HG03439 (cell line): ENCODE data around the gene PGBD2.
"Not testable (repeated sequence)": the region's sequence is repeated elsewhere in the genome, so short reads cannot be mapped to it uniquely, and the experiment has no call there.

Experiments used
- ATAC-seq: cut with Tn5 transposase; IDR thresholded peaks from one replicate; pipeline ENCODE4 v1.9.1; 2021; ENCODE audit warnings: mild to moderate bottlenecking, moderate library complexity; ENCODE audit not compliant: unreplicated experiment

The PGBD2 gene

DNA sequence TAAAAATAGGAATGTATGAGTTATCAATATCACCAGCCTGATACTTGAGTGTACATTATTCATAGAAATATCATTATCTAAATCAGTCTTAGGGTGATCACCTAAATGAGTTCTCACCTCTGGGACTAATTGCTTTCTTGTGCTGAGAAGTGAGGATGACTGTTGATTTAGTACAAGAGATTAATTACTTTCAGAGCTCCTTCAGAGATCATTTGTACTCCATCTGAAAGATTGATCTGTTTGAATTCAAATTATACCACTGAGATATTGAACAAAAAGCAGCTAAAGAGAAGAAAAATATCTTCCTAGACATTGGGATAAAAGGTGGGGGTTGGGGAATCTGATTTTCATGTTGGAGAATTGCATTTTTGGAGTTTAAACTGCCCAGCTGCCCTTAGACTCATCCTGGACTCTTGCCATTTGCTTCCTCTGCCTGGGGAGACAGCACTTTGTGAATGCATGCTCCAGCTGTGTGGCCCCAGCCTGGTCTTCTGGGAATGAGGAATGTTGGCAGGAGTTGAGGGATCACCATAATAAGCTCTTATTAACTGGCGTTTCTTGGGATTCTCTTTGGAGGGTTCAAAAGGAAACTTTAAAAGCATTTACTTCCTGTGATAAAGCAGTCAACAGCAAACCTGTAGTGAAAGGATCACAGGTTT is 19.7 kb upstream of the PGBD2 start:
- no peak for ATAC-seq

DNA sequence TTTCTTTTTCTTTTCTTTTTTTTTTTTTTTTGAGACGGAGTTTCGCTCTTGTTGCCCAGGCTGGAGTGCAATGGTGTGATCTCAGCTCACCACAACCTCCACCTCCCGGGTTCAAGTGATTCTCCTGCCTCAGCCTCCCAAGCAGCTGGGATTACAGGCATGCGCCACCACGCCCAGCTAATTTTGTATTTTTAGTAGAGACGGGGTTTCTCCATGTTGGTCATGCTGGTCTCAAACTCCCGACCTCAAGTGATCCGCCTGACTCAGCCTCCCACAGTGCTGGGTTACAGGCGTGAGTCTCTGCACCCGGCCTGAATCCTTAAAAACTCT is 16.2 kb upstream of the PGBD2 start:
- ATAC-seq, result not testable (repeated sequence)

DNA sequence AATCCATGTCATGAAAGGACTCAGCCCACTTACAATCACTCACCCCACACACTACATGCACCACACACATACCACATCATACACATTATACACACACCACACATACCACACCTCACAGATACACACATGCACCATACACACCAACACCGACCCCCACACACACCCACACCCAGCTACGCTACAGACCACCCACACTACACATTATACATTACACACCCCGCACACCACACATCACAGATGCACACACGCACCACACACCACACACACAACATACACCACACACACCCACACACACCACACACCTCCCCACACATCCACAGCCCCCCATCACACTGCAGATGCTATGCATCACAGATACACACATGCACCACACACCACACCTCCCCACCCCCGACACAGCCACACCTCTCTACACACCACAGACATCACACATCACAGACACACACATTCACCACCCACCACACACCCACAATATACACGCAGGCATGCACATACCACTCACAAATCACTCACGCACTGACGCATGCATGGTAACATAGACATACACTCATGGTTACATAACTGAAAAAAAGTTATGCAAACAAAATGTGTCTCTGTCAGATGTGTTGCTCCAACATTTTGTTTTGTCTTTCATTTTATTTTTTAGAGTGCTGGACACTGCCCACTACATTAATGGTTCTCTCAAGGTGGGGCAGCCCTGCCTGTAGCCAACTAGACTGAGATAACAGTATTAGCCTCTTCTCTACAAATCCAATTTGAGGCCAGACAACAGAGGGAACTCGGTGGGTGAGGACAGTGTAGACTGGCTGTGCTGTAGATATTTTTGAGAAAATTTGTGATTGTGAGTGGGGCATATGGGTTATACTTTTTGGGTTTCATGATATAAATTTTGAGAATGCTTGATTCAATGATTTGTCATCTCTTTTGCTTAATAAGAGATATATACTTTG is 15.2 kb upstream of the PGBD2 start:
- ATAC-seq, result no peak

DNA sequence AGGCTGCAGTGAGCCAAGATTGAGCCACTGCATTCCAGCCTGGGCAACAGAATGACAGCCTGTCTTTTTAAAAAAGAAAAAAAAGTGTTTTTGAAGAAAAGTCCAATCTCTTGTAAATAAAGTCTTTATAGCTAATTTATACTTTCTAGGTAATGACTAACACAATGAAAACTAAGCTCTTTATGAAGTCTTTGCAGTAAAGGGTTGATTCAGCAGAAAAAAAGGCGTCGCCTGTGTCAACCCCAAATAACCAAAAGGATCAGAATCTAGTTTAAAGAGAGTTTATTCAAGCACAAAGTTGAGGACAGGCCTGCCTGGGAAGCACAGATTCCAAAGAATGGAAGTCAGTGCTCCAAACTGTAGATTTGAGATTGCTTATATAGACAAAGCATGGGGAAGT is 14.3 kb upstream of the PGBD2 start:
- no peak for ATAC-seq

DNA sequence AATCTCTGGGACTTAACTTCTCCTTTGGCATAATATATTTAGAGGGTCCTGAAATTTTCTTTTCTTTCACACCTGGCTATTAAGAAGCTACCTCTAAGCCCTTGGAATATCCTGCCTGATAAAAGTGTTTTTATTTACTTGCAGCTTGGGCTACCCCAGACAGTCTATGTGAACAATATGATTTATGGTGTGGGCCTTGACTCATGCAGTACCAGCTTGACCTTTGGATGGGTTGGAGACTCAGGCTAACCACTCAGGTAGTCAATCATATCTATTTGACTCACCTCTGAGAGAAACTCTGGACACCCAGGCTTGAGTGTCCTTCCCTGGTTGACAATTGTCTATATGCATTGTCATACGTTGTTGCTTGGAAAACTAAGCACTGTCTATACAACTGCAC is 13.4 kb upstream of the PGBD2 start:
- ATAC-seq, result no peak

DNA sequence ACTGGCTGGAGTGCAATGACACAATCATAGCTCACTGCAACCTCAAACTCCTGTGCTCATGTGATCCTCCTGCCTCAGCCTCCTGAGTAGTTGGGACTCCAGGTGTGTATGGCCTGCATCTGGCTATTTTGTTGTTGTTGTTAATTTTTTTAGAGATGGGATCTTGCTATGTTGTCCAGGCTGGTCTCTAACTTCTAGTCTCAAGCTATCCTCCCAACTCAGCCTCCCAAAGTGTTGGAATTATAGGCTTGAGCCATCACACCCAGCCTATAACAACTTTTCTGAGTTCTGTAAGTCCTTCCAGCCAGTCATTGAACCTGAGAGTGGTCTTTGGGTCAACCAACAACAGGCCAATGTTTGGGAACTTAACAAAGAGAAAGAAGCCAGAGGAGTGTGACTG is 11.2 kb upstream of the PGBD2 start:
- ATAC-seq, result no peak

DNA sequence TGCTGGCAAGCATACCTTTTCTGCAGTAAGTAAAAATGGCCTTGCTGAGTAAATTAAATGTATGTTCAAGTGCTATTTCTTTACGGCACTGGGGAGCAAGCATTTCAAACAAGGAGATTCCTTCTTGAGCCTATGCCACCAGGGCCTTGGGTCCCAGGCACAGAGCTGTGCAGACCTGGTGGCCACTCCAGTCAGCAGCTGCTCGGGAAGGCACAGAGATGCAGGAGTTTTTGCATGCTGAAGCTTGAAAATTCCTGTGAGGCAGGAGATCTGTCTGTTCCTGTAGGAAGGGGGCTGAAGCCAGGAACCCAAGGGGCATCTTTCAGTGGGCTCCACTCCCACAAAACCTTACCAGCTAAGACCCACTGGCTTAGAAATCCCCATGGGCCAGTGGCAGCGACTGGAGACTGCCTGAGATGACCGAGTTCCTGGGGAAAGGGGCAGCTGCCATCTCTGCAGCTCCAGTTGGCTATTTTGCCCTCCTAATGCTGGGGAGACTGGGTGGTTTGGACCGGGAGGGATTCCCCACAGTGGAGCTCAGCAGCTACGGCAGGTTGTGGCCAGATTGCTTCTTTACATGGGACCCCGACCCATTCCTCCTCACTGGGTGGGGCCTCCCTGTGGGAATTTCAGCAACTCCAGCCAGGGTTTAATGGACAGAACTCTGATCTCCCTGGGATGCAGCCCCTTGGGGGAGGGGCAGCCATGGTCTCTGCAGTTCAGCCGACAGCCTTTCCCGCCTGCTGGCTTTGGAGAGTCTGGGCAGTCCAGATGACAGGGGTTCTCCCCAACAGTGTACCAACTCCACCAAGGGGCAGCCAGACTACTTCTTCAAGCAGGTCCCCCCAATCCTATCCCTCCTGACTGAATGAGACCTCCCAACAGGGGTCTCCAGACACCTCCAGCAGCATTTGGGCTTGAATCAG is 8.4 kb upstream of the PGBD2 start:
- no peak for ATAC-seq

DNA sequence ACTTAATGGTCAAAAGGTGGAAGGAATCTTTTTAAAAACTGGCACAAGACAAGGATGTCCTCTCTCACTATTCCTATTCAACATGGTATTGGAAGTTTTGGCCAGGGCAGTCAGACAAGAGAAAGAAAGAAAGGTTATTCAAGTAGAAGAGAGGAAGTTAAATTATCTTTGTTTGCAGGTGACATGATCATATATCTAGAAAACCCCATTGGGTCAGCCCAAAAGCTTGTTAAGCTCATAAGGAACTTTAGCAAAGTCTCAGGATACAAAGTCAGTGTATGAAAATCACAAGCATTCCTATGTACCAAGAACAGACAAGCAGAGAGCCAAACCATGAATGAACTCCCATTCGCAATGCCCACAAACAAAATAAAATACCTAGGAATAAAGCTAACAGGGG is 5.4 kb upstream of the PGBD2 start:
- ATAC-seq, result no peak

DNA sequence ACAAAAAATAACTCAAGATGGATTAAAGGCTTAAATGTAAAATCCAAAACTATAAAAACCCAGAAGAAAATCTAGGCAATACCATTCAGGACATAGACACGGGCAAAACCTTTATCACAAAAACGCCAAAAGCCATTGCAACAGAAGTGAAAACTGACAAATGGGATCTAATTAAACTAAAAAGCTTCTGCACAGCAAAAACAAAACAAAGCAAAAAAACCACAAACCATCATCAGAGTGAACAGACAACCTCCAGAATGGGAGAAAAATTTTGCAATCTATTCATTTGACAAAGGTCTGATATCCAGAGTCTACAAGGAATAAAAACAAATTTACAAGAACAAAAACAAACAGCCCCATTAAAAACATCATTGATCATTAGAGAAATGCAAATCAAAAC is 4.5 kb upstream of the PGBD2 start:
- no peak for ATAC-seq

DNA sequence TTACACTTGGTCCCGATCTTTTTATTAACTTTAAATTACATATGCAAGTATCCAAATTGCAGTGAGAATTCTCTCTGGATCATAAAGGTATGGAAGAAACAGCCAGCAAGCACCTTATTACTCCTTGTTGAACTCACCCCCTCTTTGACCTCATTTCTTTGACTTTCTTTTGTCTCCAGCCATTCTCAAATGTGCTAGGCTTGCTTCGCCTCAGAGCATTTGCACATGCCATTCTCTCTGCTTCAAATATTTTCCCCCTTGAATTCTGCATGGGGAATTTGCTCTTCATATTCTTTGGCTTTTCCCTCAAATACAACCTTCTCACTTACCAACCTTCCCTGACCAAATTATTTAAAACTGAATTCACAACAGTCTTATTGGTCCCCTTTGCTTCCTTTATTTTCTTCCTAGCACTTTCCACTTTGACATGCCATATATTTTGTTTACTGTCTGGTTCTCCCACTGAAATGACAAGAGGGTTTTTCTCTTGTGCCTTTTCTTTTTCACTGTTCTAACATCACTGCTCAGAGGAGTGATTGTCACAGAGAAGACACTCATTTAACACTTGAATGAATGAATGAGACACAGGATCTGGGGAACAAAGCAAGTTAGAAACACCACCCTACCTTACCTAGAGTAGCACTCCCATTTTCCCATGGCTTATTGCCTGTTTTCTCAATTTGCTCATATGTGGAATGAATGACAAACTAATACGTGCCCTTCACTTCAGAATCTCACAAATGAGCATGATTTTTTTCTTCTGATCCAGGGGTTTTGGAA is 1.4 kb upstream of the PGBD2 start:
- ATAC-seq, result no peak

DNA sequence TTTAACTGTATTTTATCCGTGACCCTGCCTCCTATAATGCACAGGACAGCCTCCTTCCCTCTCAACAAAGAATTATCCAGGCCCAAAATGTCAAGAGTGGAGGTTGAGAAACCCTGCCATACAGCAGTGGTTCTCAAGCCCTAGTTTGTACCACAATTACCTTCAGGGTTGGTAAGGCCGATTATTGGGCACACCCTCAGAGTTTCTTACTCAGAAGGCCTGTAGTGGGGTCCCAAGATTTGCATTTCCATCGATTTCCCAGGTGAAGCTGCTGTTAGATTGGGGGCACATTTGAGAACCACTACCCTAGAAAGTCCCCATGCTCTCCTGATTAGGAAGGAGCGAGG is 400 bp upstream of the PGBD2 start:
- ATAC-seq, result peak; percentile 8

DNA sequence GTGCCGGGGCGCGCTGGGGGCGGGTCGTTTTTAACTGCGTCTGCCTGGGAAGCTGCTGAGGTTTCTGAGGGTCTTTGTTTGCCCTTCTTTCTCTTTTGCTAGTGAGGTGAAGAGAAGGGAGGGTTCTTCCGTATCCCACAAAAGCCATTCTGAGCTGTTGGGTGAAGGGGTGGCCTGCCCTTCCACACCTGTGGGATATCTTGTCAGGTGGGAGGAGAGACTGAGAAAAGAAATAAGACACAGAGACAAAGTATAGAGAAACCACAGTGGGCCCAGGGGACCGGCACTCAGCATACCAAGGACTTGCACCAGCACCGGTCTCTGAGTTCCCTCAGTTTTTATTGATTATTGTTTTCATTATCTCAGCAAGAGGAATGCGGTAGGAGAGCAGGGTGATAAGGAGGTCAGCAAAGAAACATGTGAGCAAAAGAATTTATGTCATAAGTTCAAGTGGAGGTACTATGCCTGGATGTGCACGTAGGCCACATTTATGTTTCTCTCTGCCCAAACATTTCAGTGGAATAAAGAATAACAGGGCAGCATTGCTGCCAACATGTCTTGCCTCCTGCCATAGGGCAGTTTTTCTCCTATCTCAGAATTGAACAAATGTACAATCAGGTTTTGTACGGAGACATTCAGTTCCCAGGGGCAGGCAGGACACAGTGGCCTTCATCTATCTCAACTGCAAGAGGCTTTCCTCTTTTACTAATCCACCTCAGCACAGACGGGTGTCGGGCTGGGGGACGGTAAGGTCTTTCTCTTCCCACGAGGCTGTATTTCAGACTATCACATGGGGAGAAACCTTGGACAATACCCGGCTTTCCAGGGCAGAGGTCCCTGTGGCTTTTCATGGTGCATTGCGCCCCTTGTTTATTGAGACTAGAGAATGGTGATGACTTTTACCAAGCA is 972 bp downstream of the PGBD2 start:
- ATAC-seq, result peak; percentile 22

DNA sequence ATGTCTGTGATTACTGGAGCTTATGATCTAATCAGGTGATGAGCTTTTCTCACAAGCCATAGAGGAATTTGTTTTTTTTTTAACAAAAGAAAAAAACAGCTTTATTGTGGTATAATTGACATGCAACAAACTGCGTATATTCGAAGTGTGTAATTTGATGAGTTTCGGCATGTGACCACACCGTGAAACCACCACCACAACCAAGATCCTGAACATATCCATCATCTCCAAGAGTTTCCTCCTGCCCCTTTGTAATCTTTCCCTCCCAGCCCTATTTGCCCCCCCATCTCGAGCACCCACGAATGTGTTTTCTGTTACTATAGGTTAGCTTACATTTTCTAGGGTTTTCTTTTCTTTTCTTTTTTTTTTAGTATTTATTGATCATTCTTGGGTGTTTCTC is 4.7 kb downstream of the PGBD2 start:
- ATAC-seq, result no peak

DNA sequence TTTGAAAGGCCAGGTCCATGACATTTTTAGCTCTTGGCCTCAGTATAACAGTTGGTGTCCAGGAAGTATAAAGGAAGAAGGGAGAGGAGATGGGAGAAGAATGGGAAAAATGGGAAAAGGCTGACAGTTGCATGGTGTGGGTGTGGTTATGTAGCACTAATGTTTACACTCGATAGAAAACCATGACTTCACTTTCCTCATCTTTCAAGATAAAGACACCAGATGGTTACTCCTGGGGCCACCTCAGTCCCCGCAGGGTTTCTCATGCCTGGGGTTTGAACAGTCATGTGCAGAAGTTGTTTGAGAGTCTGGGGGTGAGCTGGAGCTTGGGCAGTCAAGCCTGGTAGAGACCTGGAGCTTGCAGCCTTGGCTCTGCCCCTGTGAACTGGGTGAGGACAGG is 7.9 kb downstream of the PGBD2 start:
- no peak for ATAC-seq

DNA sequence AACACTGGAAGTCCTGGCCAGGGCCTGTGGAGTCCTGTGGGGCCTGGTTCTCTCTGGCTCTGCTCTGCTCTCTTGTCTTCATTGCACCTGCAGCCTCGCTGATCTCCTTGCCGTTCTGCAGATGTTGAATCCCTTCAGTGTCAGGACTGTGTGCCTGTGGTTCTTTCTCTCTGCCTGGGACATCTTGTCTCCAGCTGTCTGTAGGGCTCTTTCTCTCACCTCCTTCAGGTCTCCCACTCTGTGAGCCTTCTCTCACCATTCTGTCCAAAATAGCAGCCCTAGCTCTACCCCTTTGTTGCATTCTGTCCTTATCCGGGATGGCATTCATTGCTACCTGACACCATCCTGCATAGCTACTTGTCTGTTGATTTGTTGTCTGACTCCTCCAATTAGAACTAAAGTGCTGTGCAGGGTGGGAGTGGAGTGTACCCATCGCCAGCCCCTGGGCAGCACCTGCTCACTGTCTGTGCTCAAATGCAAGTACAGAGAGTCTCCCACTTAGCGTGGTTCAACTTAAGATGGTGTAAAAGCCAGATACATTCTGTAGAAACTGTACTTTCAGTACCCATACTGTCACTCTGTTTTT is 8.9 kb downstream of the PGBD2 start:
- no peak for ATAC-seq

DNA sequence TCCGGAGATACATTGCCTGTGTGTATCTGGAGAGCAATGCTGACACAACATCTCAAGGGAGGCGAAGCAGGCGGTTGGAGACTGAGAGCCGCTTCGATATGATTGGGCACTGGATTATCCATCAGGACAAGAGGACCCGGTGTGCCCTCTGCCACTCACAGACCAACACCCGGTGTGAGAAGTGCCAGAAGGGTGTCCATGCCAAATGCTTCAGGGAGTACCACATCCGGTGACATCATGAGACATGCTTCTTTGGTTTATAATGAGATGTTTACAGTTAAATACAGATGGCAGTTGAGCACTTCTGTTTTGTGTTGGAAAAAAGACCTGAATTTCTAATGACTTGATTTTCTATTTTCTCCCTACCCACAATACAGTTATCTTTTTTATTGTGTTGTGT is 12.1 kb downstream of the PGBD2 start:
- ATAC-seq, result no peak

DNA sequence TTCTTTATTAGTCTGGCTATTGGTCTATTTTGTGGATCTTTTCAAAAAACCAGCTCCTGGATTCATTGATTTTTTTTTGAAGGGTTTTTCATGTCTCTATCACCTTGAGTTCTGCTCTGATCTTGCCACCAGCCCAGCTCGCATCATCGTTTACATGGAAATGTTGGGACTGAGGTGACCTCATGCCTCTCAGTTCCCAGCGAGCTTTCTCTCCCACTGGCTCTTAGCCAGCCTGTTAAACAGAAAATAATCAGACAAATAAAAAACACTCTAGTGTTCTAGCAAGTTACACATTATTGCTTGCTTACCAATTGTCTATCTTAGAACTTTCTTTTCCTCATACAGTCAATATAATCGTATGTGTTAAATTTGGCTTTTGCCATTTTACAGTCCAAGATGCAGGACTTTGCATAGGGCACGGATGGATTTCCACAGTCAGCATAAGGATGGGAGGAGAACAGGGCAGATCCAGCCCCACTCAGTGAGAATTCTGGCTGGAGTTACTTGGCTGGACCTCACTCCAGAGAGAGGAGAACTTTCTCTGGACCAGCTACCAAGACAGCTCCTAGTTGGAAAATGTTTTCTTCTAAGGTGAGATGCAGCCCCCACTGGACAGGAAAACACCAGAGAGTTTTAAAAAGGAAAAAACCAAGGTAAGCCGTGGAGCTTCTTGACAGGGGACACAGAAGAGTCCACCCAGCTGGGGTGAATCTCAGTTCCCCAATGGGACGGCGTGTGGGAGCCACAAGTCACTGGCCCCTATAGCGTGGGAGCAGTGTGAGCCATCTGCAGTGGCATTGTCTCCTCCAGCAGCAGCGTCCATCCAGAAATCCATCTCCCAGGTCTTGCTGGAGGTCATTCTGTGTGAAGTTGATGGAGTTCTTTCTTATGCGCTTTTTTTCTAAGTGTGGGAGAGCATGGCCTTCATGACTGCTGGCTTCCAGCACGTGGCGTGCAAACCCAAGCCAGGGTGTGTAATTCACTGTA is 17.6 kb downstream of the PGBD2 start:
- no peak for ATAC-seq
